Measurements from ENCODE around the gene ZNF747. TPM values are rescaled to one million over a fixed set of nuclear protein-coding genes. Genes with fewer than 3 reads are reported as not detected.
A peak's percentile ranks its signal among the peaks of the same experiment; 100 is the strongest.

Gene ZNF747
- total RNA-seq, 2 experiments from 2014 or later, result 10.6 to 10.7 TPM

DNA sequence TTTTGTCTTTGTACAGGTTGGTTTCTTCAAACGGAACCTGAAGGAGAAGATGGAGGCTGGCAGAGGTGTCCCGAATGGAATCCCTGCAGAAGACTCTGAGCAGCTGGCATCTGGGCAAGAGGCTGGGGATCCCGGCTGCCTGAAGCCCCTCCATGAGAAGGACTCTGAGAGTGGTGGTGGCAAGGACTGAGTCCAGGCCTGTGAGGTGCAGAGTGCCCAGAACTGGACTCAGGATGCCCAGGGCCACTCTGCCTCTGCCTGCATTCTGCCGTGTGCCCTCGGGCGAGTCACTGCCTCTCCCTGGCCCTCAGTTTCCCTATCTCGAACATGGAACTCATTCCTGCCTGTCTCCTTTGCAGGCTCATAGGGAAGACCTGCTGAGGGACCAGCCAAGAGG lies 13.2 kb downstream of the ZNF747 start:
- Mint-ChIP-seq H3K4me3 (no peak overlapping the region), H3K4me1 (peaks cover 20% of the 10 kb centered on the region), H3K9me3 (no peaks in the 10 kb centered on the region), H3K36me3 (ENCODE audit: low read depth) (peaks cover 54% of the 10 kb centered on the region), H3K27ac (no peak overlapping the region), H3K27me3 (no peaks in the 10 kb centered on the region)
- CTCF ChIA-PET, result no interaction called here
- no peak for DNase-seq
- POLR2A ChIA-PET, result interaction anchor here (1.8 kb wide), 1 partner anchor 10 kb away, joined by 11 read pairs; no protein-coding TSS in a partner anchor

DNA sequence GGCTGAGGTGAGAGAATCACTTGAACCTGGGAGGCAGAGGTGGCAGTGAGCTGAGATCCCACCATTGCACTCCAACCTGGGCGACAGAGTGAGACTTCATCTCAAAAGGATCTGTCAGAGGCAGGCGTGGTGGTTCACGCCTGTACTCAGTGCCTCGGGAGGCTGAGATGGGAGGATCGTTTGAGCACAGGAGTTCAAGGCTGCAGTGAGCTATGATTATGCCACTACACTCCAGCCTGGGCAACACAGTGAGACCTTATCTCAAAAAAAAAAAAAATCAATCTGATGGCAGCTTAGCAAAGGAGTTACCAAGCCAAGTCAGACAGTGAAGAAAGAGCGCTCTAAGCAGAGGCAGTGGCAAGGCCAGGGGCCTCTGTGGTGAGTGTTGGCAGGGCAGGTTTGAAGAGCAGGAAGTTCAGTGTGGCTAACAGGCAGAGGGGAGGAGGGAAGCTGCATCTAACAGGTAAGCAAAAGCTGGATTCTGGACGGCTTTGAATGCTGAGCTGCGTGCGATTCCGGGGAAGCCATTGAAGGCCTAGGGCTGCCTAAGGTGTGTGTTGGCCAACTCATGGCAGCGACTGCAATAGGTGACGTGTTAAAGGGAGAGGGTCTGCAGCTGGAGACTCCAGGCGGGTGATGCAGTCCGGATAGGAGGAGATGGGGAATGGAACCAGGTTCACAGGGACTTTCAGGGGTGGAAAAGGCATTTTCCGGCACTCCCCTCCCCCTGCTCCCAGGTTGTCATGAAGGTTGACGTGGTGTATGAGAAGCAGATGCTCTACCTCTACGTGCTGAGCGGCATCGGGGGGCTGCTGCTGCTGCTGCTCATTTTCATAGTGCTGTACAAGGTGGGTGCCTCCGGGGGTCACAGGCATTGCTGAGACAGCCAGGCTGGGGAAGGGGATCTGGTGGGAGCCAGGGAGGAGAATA lies 15.3 kb downstream of the ZNF747 start:
- peaks cover 71% of the 10 kb centered on the region for H3K36me3 Mint-ChIP-seq (ENCODE audit: low read depth)
- H3K4me1 Mint-ChIP-seq, result peaks cover 21% of the 10 kb centered on the region

DNA sequence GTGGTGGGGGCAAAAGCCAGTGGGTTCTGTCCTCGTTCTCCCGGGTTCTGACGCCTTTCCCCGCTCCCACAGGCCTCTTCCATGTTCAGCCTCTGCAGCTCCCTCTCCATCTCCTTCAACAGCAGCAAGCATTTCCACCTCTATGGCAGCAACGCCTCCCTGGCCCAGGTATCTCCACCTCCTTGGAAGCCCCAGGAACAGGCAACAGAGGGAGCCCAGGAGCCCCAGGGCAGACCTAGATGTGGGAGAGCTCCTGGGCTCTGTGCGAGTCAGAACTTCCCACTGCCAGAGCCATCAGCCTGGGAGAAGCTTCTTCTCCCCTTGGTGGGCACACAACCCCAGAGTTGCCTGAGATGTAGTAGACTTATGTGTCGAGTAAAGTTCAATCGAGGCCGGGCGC lies 16.1 kb downstream of the ZNF747 start:
- Mint-ChIP-seq H3K9me3 (no peaks in the 10 kb centered on the region), H3K36me3 (ENCODE audit: low read depth) (peaks cover 76% of the 10 kb centered on the region), H3K4me3 (no peak overlapping the region), H3K27me3 (no peaks in the 10 kb centered on the region), H3K27ac (no peak overlapping the region), H3K4me1 (peaks cover 21% of the 10 kb centered on the region)
- POLR2A ChIA-PET, result interaction anchor here (1.0 to 3.1 kb wide), 11 partner anchors 8 to 90 kb away, joined by 3 to 20 read pairs (median 4); partner anchors contain the start of genes ZNF747 and ZNF764
- CTCF ChIA-PET, result interaction anchor here (0.7 to 2.3 kb wide), 6 partner anchors 9 to 111 kb away, joined by 3 to 8 read pairs (median 3); partner anchors contain the start of gene DCTPP1
- DNase-seq, result no peak

More for the DNA sequence above, 15.3 kb downstream of the ZNF747 start:
- no peak overlapping the region for H3K4me3 Mint-ChIP-seq
- ChIA-PET CTCF (interaction anchor here (1.2 to 2.3 kb wide), 4 partner anchors 70 to 110 kb away, joined by 3 to 8 read pairs (median 4); partner anchors contain the start of gene DCTPP1), POLR2A (interaction anchor here (1.0 to 3.1 kb wide), 10 partner anchors 10 to 89 kb away, joined by 3 to 20 read pairs (median 3); partner anchors contain the start of genes ZNF747 and ZNF764)
- no peaks in the 10 kb centered on the region for H3K9me3 Mint-ChIP-seq
- H3K27ac Mint-ChIP-seq, result no peak overlapping the region
- no peaks in the 10 kb centered on the region for H3K27me3 Mint-ChIP-seq
- no peak for DNase-seq

DNA sequence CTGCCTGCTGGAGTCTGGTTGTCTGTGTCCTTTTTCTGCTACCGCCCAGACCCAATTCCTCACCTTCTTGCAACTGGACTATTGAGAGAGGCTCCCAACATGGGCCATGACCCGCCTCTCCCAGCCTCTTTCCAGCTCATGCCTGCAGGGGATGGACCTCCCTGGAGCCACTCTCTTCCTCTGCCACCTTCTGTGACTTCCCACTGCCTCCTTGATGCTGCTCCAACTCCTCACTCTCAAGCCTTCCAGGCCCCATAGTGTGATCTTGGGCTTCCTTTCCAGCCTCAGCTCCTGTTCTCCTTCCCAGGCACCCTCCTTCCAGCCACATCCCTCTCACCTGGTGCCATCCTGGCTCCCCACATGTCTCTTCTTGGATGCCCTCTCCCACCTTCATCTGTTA lies 19.4 kb downstream of the ZNF747 start:
- Mint-ChIP-seq H3K4me1 (peaks cover 26% of the 10 kb centered on the region), H3K27me3 (no peaks in the 10 kb centered on the region), H3K9me3 (no peaks in the 10 kb centered on the region), H3K27ac (no peak overlapping the region), H3K36me3 (ENCODE audit: low read depth) (peaks cover 88% of the 10 kb centered on the region), H3K4me3 (no peak overlapping the region)
- ChIA-PET POLR2A (no interaction called here), CTCF (no interaction called here)
- DNase-seq, result no peak

DNA sequence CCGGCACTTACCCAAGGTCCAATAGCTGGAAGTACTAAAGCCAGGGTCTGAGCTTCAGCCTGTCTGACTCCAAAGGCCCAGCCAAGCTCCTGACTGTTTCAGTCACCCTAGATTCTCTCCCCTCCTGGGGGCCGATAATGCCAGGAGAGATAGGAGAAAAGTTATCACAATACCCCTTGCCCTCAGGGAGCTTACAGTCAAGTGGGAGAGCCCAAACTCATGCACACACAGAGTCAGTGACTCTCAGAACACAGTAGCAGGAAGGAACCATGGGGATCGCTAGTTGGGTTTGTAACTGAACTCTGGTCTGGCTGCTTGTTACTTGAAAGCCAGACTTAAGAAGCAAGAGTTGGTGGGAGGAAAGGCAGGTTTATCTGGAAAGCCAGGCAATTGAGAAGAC lies 23.1 kb downstream of the ZNF747 start:
- CTCF ChIA-PET, result interaction anchor here (1.1 to 1.9 kb wide), 3 partner anchors 61 to 91 kb away, joined by 3 to 8 read pairs (median 3); partner anchors contain the start of gene DCTPP1
- H3K4me3 Mint-ChIP-seq, result no peak overlapping the region
- peaks cover 11% of the 10 kb centered on the region for H3K4me1 Mint-ChIP-seq
- no peaks in the 10 kb centered on the region for H3K27me3 Mint-ChIP-seq
- H3K9me3 Mint-ChIP-seq, result no peaks in the 10 kb centered on the region
- DNase-seq, result no peak
- peaks cover 74% of the 10 kb centered on the region for H3K36me3 Mint-ChIP-seq (ENCODE audit: low read depth)
- H3K27ac Mint-ChIP-seq, result peak overlapping the region; percentile 49
- POLR2A ChIA-PET, result interaction anchor here (0.9 to 7.6 kb wide), 9 partner anchors 7 to 99 kb away, joined by 3 to 78 read pairs (median 6); partner anchors contain the start of gene ZNF689

DNA sequence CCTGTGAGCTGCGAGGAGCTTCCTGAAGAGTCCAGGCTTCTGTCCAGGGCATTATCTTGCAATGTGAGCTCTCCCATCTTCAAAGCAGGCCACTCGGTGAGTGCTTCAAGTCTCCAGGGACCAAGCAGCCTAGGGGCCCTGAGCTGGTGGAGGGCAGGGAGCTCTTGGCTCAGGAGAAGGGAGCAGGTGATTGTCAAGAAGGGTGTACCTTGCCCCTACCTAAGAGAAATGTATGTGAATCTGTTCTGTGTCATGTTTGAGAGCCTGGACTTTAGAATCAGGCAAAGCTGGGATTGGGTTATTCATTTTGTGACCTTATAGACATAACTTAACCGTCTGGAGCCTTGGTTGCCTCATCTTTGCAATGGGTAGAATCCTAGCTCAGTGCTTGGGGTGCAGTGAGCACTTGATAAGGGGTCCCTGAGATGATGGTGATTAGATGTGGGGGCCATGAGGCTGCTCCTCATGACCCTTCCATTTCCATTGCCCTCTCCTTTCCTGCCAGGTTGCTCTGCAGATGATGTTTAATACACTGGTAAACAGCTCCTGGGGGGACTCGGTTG lies 24.2 kb downstream of the ZNF747 start:
- CTCF ChIA-PET, result interaction anchor here (0.6 to 1.9 kb wide), 6 partner anchors 8 to 105 kb away, joined by 3 to 8 read pairs (median 3); partner anchors contain the start of gene DCTPP1
- Mint-ChIP-seq H3K9me3 (no peaks in the 10 kb centered on the region), H3K4me3 (no peak overlapping the region), H3K27ac (no peak overlapping the region), H3K36me3 (ENCODE audit: low read depth) (peaks cover 69% of the 10 kb centered on the region), H3K27me3 (no peaks in the 10 kb centered on the region), H3K4me1 (peaks cover 11% of the 10 kb centered on the region)
- DNase-seq, result no peak
- POLR2A ChIA-PET, result interaction anchor here (0.6 to 7.6 kb wide), 13 partner anchors 8 to 100 kb away, joined by 3 to 78 read pairs (median 5); partner anchors contain the start of gene ZNF689

DNA sequence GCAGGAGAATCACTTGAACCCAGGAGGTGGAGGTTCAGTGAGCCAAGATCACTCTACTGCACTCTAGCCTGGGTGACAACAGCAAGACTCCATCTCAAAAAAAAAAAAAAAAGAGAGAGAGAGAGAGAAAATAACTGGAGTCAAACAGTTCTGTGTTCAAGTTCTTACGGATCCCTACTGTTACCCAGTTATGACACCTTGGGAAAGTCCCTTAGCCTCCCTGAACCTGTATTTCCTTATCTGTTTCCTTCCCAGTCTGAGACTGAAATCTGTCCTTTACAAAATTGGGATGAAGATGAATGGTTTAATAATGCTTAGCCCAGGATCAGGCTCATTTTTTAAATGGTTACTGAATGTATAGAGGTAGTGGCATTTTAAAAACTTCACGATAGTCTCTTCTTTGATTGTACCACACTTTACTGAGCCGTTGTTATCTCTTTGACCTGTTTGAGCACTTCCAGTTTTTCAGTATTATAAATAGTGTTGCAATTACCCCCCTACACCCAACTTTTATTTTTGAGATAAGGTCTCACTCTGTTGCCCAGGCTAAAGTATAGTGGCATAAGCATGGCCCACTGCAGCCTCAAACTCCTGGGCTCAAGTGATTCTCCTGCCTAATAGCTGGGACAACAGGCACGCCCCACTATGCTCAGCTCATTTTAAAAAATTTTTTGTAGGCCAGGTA lies 25.4 kb downstream of the ZNF747 start:
- CTCF ChIA-PET, result interaction anchor here (1.0 to 1.5 kb wide), 4 partner anchors 79 to 120 kb away, joined by 3 to 7 read pairs (median 4); partner anchors contain the start of gene DCTPP1
- DNase-seq, result no peak
- peaks cover 68% of the 10 kb centered on the region for H3K36me3 Mint-ChIP-seq (ENCODE audit: low read depth)
- H3K4me1 Mint-ChIP-seq, result peaks cover 9% of the 10 kb centered on the region
- no peaks in the 10 kb centered on the region for H3K27me3 Mint-ChIP-seq
- no peaks in the 10 kb centered on the region for H3K9me3 Mint-ChIP-seq
- POLR2A ChIA-PET, result interaction anchor here (1.0 to 7.6 kb wide), 4 partner anchors 9 to 16 kb away, joined by 3 to 78 read pairs (median 12); no protein-coding TSS in a partner anchor
- peak overlapping the region; percentile 19 for H3K27ac Mint-ChIP-seq
- H3K4me3 Mint-ChIP-seq, result no peak overlapping the region

DNA sequence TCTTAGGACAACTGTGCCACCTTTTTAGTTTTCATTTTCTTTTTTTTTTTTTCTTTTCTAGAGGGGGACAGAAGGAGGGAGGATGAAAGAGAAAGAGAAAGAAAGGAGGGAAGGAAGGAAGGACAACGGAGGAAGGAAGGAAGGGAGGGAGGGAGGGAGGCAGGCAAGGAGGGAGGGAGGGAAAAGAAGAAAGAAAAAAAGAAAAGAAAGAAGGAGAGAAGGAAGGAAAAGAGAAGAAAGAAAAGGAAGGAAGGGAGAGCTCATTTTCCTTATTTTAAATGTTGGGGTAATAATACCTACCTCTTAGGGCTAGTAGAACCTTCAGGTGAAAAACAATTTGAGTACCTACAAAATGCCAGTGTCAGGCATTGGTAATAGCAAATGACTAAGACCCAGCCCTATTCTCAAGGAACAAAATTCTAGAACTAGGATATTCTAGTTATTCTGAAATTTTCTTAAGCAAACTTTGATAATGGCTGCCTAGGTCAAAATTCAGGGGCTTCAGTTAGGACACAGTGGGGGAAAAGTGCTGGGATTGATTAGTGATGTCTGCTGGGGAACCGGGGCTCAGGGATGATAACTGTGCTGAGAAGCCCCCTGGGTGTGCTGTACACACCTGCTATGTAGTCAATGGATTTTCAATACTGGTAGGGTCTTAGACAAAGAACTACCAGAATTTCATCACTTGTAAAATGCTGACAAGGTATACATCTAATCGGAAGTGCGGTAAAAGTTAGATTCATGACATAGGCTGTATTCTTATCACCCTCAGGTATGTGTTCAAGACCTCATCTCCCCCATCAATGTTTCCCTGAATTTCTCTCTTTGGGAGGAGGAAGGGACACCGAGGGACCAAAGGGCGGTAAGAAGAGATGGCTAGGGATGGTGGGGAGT lies 31.0 kb downstream of the ZNF747 start:
- H3K36me3 Mint-ChIP-seq (ENCODE audit: low read depth), result peaks cover 51% of the 10 kb centered on the region
- DNase-seq, result no peak
- H3K9me3 Mint-ChIP-seq, result no peaks in the 10 kb centered on the region
- H3K4me1 Mint-ChIP-seq, result peaks cover 12% of the 10 kb centered on the region
- no peak overlapping the region for H3K4me3 Mint-ChIP-seq
- peak overlapping the region; percentile 40 for H3K27ac Mint-ChIP-seq
- CTCF ChIA-PET, result no interaction called here
- H3K27me3 Mint-ChIP-seq, result no peaks in the 10 kb centered on the region
- POLR2A ChIA-PET, result no interaction called here

DNA sequence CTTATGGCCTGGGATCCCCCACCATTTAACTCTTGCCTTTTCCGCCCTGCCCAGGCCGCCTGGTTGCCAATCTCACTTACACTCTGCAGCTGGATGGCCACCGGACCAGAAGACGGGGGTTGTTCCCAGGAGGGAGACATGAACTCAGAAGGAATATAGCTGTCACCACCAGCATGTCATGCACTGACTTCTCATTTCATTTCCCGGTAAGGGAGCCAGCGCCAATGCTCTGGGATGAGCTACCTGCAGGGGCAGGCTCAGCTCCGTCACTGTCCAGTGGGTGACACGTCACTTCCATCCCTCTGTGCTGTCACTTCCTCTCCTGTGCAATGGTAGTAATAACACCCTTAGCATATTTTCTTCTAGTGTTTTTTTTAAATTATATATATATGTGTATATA lies 35.4 kb downstream of the ZNF747 start:
- peaks cover 56% of the 10 kb centered on the region for H3K36me3 Mint-ChIP-seq (ENCODE audit: low read depth)
- peaks cover 16% of the 10 kb centered on the region for H3K4me1 Mint-ChIP-seq
- no peak overlapping the region for H3K27ac Mint-ChIP-seq
- no peaks in the 10 kb centered on the region for H3K9me3 Mint-ChIP-seq
- ChIA-PET CTCF (interaction anchor here (1.1 to 2.2 kb wide), 4 partner anchors 16 to 116 kb away, joined by 3 to 10 read pairs (median 5); partner anchors contain the start of gene DCTPP1), POLR2A (interaction anchor here (1.1 to 19.7 kb wide), 11 partner anchors 10 to 69 kb away, joined by 3 to 185 read pairs (median 7); partner anchors contain the start of genes DCTPP1 and ITGAL)
- H3K4me3 Mint-ChIP-seq, result no peak overlapping the region
- H3K27me3 Mint-ChIP-seq, result no peaks in the 10 kb centered on the region
- no peak for DNase-seq

DNA sequence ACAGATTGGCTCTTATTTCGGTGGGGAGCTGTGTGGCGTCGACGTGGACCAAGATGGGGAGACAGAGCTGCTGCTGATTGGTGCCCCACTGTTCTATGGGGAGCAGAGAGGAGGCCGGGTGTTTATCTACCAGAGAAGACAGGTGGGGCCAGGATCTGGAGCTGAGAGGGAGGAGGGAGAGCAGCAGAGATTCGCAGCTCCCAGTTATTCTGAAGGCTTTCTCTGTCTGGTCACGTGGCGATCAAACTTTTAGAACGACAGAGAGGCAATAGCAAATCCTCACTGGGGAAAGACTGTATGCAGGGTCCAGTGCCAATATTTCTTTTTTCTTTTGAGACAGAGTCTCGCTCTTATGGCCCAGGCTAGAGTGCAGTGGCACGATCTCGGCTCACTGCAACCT lies 39.9 kb downstream of the ZNF747 start:
- ChIA-PET POLR2A (interaction anchor here (0.8 to 19.7 kb wide), 8 partner anchors 15 to 114 kb away, joined by 3 to 185 read pairs (median 4); partner anchors contain the start of genes ITGAL and SEPHS2), CTCF (interaction anchor here (1.0 to 2.1 kb wide), 2 partner anchors 65 to 121 kb away, joined by 4 to 5 read pairs; partner anchors contain the start of gene DCTPP1)
- Mint-ChIP-seq H3K9me3 (no peaks in the 10 kb centered on the region), H3K4me1 (peaks cover 36% of the 10 kb centered on the region), H3K4me3 (no peak overlapping the region), H3K27me3 (no peaks in the 10 kb centered on the region), H3K36me3 (ENCODE audit: low read depth) (peaks cover 63% of the 10 kb centered on the region), H3K27ac (peak overlapping the region; percentile 62)
- DNase-seq, result no peak

DNA sequence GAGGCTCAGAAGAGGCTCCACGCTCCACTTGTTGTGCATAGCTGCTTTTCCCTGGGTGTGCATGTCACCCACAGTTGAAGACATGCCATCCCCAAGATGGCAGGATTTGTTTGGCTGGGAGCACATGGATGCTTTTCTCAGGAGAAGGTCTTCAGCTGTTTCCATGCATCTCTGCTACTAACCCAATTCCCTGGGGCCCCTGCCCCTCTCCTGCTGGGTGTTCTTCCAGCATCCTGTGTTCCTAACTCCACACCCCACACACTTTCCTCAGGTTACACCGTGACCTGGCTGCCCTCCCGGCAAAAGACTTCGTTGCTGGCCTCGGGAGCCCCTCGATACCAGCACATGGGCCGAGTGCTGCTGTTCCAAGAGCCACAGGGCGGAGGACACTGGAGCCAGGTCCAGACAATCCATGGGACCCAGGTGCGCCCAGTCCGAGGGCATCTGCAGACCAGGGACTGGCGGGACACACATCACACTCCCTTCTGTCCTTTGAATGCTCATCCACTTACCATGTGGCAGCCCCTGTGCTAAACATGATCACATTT lies 40.6 kb downstream of the ZNF747 start:
- CTCF ChIA-PET, result interaction anchor here (0.7 to 2.1 kb wide), 4 partner anchors 44 to 122 kb away, joined by 3 to 5 read pairs (median 4); partner anchors contain the start of gene DCTPP1
- H3K27me3 Mint-ChIP-seq, result no peaks in the 10 kb centered on the region
- H3K4me1 Mint-ChIP-seq, result peaks cover 39% of the 10 kb centered on the region
- no peaks in the 10 kb centered on the region for H3K9me3 Mint-ChIP-seq
- no peak for DNase-seq
- no peak overlapping the region for H3K4me3 Mint-ChIP-seq
- peaks cover 64% of the 10 kb centered on the region for H3K36me3 Mint-ChIP-seq (ENCODE audit: low read depth)
- H3K27ac Mint-ChIP-seq, result peak overlapping the region; percentile 62
- POLR2A ChIA-PET, result interaction anchor here (1.1 to 19.7 kb wide), 5 partner anchors 14 to 31 kb away, joined by 3 to 185 read pairs (median 4); partner anchors contain the start of gene ITGAL
